ENCODE results near the gene ITGAV. TPM values are rescaled to one million over a fixed set of nuclear protein-coding genes. Genes with fewer than 3 reads are reported as not detected.

Gene ITGAV
- total RNA-seq, 1 donor from 2014 or later: 21.9 TPM

- TF ChIP-seq, protein P1, sequence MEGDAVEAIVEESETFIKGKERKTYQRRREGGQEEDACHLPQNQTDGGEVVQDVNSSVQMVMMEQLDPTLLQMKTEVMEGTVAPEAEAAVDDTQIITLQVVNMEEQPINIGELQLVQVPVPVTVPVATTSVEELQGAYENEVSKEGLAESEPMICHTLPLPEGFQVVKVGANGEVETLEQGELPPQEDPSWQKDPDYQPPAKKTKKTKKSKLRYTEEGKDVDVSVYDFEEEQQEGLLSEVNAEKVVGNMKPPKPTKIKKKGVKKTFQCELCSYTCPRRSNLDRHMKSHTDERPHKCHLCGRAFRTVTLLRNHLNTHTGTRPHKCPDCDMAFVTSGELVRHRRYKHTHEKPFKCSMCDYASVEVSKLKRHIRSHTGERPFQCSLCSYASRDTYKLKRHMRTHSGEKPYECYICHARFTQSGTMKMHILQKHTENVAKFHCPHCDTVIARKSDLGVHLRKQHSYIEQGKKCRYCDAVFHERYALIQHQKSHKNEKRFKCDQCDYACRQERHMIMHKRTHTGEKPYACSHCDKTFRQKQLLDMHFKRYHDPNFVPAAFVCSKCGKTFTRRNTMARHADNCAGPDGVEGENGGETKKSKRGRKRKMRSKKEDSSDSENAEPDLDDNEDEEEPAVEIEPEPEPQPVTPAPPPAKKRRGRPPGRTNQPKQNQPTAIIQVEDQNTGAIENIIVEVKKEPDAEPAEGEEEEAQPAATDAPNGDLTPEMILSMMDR (IDR thresholded peaks at IDR 0.05; ENCODE audit: partially characterized antibody, unreplicated experiment): no peak
- Mint-ChIP-seq H3K27me3 (ENCODE audit: unreplicated experiment) (peaks cover 4% of the 10 kb centered on the region), H3K4me3 (ENCODE audit: unreplicated experiment) (peak overlapping the region; percentile 95), H3K9me3 (ENCODE audit: unreplicated experiment) (peaks cover 7% of the 10 kb centered on the region), H3K36me3 (ENCODE audit: unreplicated experiment) (no peaks in the 10 kb centered on the region), H3K27ac (ENCODE audit: unreplicated experiment) (peak overlapping the region; percentile 85), H3K4me1 (ENCODE audit: low read depth, unreplicated experiment) (peaks cover 31% of the 10 kb centered on the region)
- DNase-seq: no peak
Measured at GRCh38 chr2:186696290-186696689, 106.4 kb downstream of the ITGAV start.

GRCh38 chr2:186696804-186697203 is 106.9 kb downstream of the ITGAV start:
- Mint-ChIP-seq H3K9me3 (ENCODE audit: unreplicated experiment) (peaks cover 7% of the 10 kb centered on the region), H3K27me3 (ENCODE audit: unreplicated experiment) (peaks cover 4% of the 10 kb centered on the region), H3K27ac (ENCODE audit: unreplicated experiment) (peak overlapping the region; percentile 85), H3K4me3 (ENCODE audit: unreplicated experiment) (peak overlapping the region; percentile 95), H3K36me3 (ENCODE audit: unreplicated experiment) (no peaks in the 10 kb centered on the region), H3K4me1 (ENCODE audit: low read depth, unreplicated experiment) (peaks cover 36% of the 10 kb centered on the region)
- TF ChIP-seq, protein P1 (IDR thresholded peaks at IDR 0.05; ENCODE audit: partially characterized antibody, unreplicated experiment): no peak
- DNase-seq: no peak

GRCh38 chr2:186697536-186697935 is 107.7 kb downstream of the ITGAV start:
- DNase-seq: no peak
- Mint-ChIP-seq H3K4me1 (ENCODE audit: low read depth, unreplicated experiment) (peaks cover 43% of the 10 kb centered on the region), H3K36me3 (ENCODE audit: unreplicated experiment) (no peaks in the 10 kb centered on the region), H3K9me3 (ENCODE audit: unreplicated experiment) (peaks cover 7% of the 10 kb centered on the region), H3K27ac (ENCODE audit: unreplicated experiment) (no peak overlapping the region), H3K27me3 (ENCODE audit: unreplicated experiment) (peaks cover 4% of the 10 kb centered on the region), H3K4me3 (ENCODE audit: unreplicated experiment) (peak overlapping the region; percentile 58)
- TF ChIP-seq, protein P1 (IDR thresholded peaks at IDR 0.05; ENCODE audit: partially characterized antibody, unreplicated experiment): no peak

DNA sequence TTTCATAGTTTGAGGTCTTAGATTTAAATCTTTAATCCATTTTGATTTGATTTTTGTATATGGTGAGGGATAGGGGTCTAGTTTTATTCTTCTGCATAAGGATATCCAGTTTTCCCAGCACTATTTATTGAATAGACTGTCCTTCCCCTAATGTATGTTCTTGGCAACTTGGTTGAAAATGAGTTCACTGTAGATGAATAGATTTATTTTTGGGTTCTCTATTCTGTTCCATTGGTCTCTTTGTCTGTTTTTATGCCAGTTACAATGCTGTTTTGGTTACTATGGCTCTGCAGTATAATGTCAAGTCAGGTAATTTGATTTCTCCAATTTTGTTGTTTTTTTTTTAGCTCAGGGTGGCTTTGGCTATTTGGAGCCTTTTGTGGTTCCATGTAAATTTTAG is 109.9 kb downstream of the ITGAV start:
- no peaks in the 10 kb centered on the region for H3K36me3 Mint-ChIP-seq (ENCODE audit: unreplicated experiment)
- H3K9me3 Mint-ChIP-seq (ENCODE audit: unreplicated experiment): peaks cover 5% of the 10 kb centered on the region
- TF ChIP-seq, protein P1 (IDR thresholded peaks at IDR 0.05; ENCODE audit: partially characterized antibody, unreplicated experiment): no peak
- DNase-seq: no peak
- peaks cover 50% of the 10 kb centered on the region for H3K4me1 Mint-ChIP-seq (ENCODE audit: low read depth, unreplicated experiment)
- H3K27ac Mint-ChIP-seq (ENCODE audit: unreplicated experiment): no peak overlapping the region
- peak overlapping the region; percentile 5 for H3K4me3 Mint-ChIP-seq (ENCODE audit: unreplicated experiment)
- peaks cover 1% of the 10 kb centered on the region for H3K27me3 Mint-ChIP-seq (ENCODE audit: unreplicated experiment)

- no peak for DNase-seq
Measured at GRCh38 chr2:186702006-186702405, 112.2 kb downstream of the ITGAV start.

More at GRCh38 chr2:186702006-186702405, 112.2 kb downstream of the ITGAV start:
- TF ChIP-seq, protein P1 (IDR thresholded peaks at IDR 0.05; ENCODE audit: partially characterized antibody, unreplicated experiment): no peak
- H3K27ac Mint-ChIP-seq (ENCODE audit: unreplicated experiment): no peak overlapping the region
- H3K4me3 Mint-ChIP-seq (ENCODE audit: unreplicated experiment): peak overlapping the region; percentile 30
- peaks cover 3% of the 10 kb centered on the region for H3K9me3 Mint-ChIP-seq (ENCODE audit: unreplicated experiment)
- H3K27me3 Mint-ChIP-seq (ENCODE audit: unreplicated experiment): peaks cover 1% of the 10 kb centered on the region
- no peaks in the 10 kb centered on the region for H3K36me3 Mint-ChIP-seq (ENCODE audit: unreplicated experiment)
- peaks cover 50% of the 10 kb centered on the region for H3K4me1 Mint-ChIP-seq (ENCODE audit: low read depth, unreplicated experiment)
